LoVo (cell line): Measurements from ENCODE around the gene RUNX1.

Experiments used
- DNase-seq: peaks from one replicate; pipeline ENCODE4 v3.0.0-alpha.2; 2016; ENCODE audit warnings: low spot score

Gene RUNX1

GRCh38 chr21:34880401-34880800 is 168.7 kb downstream of the RUNX1 start:
- no peak for DNase-seq

GRCh38 chr21:34878940-34879339 is 170.2 kb downstream of the RUNX1 start:
- no peak for DNase-seq

GRCh38 chr21:34878501-34878900 is 170.6 kb downstream of the RUNX1 start:
- peak; percentile 77 for DNase-seq

GRCh38 chr21:34877485-34878128 is 171.5 kb downstream of the RUNX1 start:
- peak; percentile 65 for DNase-seq

- no peak for DNase-seq
Measured at GRCh38 chr21:34875830-34876229, 173.3 kb downstream of the RUNX1 start.

GRCh38 chr21:34874684-34875513 is 174.2 kb downstream of the RUNX1 start:
- no peak for DNase-seq

GRCh38 chr21:34871026-34871908 is 177.8 kb downstream of the RUNX1 start:
- DNase-seq, result no peak

- no peak for DNase-seq
Measured at GRCh38 chr21:34870246-34870645, 178.9 kb downstream of the RUNX1 start.

- DNase-seq, result no peak
Measured at GRCh38 chr21:34869545-34869944, 179.6 kb downstream of the RUNX1 start.

- no peak for DNase-seq
Measured at GRCh38 chr21:34867785-34868184, 181.3 kb downstream of the RUNX1 start.

GRCh38 chr21:34865400-34866241 is 183.5 kb downstream of the RUNX1 start:
- no peak for DNase-seq

GRCh38 chr21:34864370-34865149 is 184.5 kb downstream of the RUNX1 start:
- DNase-seq, result no peak

- no peak for DNase-seq
Measured at GRCh38 chr21:34862951-34863350, 186.2 kb downstream of the RUNX1 start.

- DNase-seq, result no peak
Measured at GRCh38 chr21:34861258-34861657, 187.8 kb downstream of the RUNX1 start.

- no peak for DNase-seq
Measured at GRCh38 chr21:34859976-34860653, 189.0 kb downstream of the RUNX1 start.

GRCh38 chr21:34858559-34858958 is 190.5 kb downstream of the RUNX1 start:
- no peak for DNase-seq

GRCh38 chr21:34857874-34858273 is 191.2 kb downstream of the RUNX1 start:
- DNase-seq, result no peak

- no peak for DNase-seq
Measured at GRCh38 chr21:34857122-34857713, 191.9 kb downstream of the RUNX1 start.

- no peak for DNase-seq
Measured at GRCh38 chr21:34852448-34852847, 196.7 kb downstream of the RUNX1 start.

- DNase-seq, result no peak
Measured at GRCh38 chr21:34850166-34850690, 198.9 kb downstream of the RUNX1 start.
